NCI-H2227 (cell line): ENCODE results near the gene MSANTD7.
A peak's percentile ranks its signal among the peaks of the same experiment; 100 is the strongest.
"Not testable (repeated sequence)": the region's sequence is repeated elsewhere in the genome, so short reads cannot be mapped to it uniquely, and the experiment has no call there.

Experiments used
- DNase-seq: peaks from one replicate; lab custom pipeline; 2025; ENCODE audit not compliant: unreplicated experiment; lab: John Stamatoyannopoulos, UW

MSANTD7 gene

DNA sequence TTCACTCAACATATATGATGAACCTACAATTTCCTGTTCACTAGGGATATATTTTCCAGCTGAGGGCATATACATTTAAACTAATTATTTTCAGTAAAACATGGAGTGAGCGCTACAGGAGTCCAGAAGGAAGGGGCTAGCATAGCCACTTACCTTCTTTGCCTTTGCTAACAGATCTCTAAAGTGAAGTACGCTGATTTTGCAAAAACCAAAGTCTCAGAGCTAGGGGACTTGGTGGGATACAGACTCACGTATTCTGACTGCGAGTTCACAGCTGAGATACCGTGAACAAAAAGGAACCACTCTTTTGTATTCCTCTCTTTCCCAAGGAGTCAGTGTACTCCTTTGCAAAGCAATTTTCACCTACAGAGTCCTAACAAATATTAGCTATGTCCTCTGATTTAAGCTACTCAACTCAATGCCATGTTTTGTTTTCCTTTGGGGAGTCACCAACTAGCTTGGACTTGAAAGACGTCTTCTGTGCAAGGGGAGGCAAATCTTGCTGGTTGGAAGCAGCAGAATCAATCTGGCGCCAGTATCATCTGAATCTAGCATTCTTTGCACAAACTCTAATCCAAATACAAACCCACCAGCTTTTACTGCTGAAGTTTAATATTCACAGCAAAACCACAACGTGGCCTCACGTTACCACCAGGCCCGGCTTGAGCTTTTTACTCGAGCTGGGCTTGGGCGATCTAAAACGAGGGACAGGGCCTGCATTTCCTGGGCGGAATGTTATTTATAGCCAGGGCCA lies 926 bp upstream of the MSANTD7 start:
- peak; percentile 48 for DNase-seq

DNA sequence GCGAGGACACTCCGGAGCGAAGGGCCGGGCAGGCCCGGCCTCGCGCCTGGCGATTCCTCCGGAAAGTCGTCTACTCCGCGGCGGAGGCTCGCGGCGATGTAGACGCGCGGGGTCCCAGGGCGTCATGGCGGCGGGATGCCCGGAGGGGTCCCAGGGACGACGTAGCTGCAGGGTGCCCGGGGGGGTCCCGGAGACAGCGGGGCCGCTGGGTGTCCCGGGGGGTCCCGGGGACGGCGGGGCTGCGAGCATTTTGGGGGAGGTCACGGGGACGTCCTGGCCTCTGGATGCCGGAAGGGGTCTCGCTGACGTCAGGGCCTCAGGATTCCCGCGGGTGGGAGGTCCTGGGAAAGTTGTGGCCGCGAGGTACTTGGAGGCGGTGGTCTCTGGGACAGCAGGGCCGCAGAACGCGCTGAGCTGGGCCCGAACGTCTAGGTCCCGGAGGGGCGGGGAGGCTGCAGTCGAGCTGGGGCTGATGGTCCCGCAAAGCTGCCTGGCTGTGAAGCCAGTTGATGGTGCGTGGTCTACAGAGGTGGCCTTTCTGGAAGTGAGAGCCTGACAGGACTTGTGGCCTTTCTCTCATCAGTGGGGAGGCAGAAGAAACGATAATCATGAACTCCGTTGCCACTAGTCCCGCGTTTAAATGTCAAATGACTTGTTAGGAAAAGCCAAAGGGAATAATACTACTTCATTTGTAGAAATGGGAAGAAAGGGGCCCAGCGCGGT lies 637 bp downstream of the MSANTD7 start:
- DNase-seq: peak; percentile 28

DNA sequence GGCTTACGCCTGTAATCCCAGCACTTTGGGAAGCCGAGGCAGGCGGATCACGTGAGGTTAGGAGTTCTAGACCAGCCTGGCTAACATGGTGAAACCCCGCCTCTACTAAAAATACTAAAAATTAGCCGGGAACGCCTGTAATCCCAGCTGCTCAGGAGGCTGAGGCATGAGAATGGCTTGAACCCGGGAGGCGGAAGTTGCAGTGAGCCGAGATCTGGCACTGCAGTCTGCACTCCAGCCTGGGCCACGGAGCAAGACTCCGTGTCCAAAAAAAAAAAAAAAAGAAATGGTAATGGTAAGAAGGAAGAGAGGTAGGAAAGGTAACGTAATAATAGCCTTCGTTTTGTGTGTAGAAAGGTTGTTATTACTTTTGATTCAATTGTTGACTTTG lies 1.2 kb downstream of the MSANTD7 start:
- DNase-seq: no peak

DNA sequence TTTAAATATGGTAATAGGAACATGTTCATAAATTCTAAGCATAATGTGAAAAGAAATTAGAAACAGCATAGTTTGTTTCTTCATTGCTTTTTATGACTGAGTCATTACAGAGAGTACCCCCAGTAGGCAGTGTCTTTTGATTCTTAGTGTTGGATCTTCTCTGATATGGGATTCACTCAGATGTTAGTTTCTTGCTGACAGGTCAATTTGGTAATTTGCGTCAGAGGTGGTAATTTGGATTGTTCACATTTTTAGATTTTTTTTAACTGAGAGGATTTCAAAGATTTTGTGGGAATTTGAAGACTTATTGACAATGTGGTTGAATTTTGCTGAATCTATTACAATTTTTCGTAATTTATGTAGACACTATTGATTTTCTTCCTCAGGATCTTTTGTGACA lies 2.1 kb downstream of the MSANTD7 start:
- no peak for DNase-seq

DNA sequence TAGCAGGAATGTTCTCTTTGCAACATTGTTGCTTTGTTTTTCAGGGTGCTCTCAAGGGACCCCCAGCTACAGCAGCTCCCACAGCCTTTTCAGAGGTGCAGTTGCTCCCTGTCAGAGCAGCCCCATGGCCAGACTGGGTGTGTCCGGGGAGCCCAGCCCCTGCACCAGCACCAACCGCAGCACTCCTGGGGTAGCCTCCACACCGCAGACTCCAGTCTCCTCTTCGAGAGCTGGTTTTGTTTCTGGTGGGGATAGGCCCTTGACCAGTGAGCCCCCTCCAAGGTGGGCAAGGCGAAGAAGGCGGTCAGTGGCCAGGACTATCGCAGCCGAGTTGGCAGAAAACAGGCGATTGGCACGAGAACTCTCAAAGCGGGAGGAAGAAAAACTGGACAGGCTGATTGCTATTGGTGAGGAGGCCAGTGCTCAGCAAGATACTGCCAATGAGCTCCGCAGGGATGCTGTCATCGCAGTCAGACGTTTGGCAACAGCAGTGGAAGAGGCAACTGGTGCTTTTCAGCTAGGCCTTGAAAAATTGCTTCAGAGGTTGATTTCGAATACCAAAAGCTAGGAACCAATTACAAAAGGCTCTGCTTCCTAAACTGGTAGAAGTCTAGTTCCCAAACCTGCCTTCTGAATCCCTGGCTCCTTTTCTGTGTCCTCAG lies 5.4 kb downstream of the MSANTD7 start:
- no peak for DNase-seq

DNA sequence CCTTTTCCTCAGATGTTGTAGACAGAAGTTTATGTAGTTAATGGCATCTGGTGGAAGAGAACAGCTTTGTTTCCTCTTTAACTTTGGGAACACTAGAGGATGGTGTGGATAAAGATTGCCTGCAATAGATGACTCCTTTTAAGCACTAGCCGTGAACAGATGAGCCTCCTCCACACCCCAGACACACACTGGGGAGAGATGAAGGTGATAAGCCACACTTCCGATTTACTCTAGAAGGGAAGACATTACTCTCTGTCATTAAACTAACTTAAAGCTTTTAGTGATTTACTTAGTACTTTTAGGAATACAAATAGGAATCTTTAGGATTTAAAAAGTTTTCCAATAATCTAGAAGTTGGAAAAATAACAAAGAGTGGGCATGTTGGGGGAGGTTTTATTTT lies 6.8 kb downstream of the MSANTD7 start:
- no peak for DNase-seq

DNA sequence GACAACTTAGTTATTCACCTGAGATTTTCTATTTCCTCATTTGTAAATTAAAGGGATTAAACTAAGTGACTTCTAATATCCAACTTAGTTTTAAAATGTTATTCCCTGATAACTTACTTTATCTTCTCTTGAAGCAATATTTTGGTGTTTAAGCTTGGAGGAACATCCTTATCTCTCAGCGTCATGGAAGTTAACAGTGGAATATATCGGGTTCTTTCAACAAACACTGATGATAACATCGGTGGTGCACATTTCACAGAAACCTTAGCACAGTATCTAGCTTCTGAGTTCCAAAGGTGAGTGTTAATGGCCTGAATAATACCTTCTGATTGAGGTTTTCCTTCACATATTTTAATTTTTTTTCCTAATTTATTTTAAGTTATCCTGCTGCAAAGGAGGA lies 14.1 kb downstream of the MSANTD7 start:
- no peak for DNase-seq

DNA sequence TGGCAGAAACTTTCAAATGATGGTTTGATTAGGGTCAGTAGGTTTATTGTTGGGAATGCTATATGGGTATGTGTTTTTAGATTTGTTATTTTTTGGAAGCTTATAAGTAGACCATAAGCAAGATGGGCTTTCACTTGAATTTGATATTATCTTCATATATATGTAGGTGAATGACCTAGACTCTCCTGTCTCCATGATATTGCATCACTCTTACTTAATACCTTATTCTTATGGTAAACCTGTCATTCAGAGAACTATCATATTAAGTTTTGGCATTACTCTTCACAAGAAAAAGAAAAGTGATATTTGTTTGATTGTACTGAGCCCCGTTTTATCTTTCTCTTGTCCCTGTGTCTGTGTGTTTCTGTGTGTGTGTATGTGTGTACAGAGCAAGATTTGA lies 17.3 kb downstream of the MSANTD7 start:
- no peak for DNase-seq

DNA sequence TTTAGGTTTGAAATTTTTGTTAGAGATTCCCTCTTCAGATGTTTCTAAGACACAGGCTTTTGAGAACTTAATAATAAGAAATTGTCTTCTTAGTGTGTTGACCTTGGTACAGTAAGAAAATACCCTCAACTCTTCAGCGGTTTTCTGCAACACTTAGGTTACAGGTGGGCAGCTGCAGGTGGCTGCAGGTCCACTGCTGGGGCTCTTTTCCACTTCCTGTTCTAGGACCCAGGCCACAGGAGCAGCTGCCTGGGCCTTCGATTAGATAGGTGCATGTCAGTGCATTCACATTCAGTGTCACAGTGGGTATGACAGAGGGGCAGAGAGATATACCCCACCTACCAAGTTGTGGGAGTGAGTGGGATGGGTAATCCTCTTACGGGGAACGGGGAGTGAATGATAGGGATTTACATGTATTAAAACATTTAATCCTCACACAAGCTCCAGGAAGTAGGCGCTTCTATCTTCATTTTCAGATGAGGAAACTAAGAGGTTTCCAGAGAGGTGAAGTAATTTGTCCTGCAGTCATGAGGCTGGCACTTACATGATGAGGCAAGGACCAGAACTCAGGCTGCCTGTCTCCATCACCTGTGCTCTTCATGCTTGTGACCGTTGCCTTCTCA lies 20.3 kb downstream of the MSANTD7 start:
- no peak for DNase-seq

DNA sequence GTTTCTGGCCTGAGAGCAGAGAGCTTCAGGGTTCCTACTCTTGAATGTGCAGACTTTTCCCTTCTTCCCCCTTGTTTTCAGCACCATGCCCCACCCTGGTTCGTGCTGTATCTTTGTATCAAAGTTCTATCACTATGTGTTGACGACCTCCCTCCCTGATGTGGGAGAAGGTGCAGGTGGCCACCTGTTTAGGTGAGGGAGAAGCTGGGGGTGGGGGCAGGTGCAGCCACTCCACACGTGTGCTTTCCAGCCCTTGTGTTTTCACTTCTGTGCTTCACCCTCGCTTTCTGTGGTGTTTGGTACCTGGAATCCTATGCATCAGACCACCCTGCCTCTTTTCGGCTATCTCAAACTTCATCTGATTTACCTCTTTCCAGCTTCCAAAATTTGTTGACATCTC lies 20.9 kb downstream of the MSANTD7 start:
- DNase-seq: no peak

DNA sequence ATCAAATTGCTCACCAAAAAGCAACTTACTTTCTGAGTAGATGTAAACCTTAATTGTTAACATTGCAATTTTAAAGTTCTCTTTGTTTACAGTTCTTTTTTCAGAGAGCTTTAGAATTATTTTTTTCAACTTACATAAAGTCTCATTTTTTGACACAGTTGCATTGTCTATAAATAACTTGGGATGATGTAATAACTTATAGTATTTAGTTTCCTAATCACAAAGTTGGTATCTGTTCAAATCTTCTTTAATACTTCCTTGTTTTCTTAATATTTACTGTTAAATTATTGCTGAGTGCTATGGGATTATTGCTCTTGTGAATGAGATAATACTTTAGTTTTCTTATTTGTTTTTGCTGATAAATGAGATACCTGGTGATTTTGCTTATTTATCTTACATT lies 21.7 kb downstream of the MSANTD7 start:
- no peak for DNase-seq

DNA sequence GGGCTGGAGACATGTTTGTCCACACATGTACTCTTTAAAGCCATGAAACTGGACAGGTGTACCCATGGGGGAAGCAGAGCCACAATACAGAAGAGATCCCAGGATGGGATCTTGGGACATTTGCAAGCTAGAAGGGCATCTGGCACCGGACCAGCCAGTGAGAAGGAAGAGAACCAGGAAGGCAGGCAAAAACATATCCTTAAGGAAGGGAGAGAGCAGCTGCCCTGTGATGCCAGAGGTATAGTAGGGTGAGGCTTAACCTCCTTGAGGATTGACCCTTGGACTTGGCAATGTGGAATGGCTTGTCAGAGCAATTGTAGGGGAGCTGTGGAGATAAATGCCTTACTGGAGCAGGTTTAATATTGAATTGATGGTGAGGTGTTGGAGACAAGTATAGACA lies 22.7 kb downstream of the MSANTD7 start:
- DNase-seq: no peak

DNA sequence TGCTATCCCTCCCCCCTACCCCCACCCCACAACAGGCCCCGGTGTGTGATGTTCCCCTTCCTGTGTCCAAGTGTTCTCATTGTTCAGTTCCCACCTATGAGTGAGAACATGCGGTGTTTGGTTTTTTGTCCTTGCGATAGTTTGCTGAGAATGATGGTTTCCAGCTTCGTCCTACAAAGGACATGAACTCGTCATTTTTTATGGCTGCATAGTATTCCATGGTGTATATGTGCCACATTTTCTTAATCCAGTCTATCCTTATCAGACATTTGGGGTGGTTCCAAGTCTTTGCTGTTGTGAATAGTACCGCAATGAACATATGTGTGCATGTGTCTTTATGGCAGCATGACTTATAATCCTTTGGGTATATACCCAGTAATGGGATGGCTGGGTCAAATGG lies 26.4 kb downstream of the MSANTD7 start:
- DNase-seq: not testable (repeated sequence)

DNA sequence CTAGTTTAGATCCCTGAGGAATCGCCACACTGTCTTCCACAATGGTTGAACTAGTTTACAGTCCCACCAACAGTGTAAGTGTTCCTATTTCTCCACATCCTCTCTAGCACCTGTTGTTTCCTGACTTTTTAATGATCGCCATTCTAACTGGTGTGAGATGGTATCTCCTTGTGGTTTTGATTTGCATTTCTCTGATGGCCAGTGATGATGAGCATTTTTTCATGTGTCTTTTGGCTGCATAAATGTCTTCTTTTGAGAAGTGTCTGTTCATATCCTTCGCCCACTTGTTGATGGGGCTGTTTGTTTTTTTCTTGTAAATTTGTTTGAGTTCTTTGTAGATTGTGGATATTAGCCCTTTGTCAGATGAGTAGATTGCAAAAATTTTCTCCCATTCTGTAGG lies 26.8 kb downstream of the MSANTD7 start:
- not testable (repeated sequence) for DNase-seq

DNA sequence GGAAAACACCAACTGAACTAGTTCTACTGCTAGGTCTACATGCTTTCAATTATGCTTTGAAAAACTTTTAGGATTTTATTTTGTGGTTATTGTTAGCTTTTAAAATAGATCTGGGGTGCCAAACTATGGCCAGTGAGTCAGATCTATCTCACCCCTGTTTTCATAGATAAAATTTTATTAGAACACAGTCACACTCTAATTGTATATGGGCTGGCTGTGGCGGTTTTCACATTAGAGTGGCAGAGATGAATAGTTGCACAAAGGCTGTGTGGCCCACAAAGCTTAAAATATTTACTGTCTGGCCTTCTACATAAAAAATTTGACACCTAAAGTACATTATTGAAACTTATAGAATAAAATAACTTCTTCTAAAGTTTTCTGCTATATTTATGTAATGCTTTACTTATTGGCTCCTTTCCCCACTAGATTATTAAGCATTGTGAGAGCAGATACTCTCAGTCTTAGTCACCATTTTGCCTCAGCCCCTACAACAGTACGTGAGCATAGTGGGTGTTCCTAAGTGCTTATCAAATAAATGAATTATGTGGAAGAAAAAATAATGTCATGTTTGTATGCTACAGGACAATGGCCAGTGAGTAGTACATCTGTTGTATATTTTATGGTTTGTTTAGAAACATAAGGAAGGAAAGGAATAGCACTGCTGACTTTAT lies 35.1 kb downstream of the MSANTD7 start:
- DNase-seq: no peak

DNA sequence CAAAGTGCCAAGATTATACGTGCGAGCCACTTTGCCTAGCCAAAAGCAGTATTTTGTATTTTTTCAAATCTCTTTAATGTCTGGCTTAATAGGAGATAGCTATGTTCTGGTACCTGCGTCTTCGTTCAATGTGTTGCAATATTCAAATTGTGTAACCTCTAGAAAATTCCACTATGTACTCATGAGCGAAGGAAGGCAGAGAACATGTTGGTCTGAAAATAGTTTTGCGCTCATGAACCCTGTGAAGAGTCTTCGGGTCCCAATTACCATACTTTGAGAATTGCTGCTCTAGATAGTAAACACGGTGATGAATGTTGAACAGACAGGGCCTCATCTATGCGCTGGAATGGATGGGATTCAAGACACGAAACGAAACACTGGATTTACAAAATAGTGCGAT lies 37.8 kb downstream of the MSANTD7 start:
- no peak for DNase-seq

DNA sequence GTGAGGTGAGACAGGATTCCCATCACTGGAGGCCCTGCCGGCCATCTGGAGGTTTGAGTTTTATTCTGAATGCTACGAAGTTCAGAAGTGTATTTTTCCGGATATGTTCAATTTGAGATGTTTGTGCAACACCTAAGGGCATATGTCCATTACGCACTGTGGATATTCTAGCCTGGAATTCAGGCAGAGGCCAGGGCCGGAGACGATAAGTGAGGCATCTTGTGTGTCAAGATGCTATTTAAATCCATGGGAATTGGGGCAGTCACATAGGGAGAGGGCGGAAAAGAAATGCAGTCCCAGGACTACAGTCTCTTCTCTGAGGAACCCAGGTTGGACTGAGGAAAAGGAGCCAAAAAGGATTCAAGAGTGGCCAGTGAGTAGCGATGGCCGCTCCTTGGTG lies 38.7 kb downstream of the MSANTD7 start:
- DNase-seq: no peak

DNA sequence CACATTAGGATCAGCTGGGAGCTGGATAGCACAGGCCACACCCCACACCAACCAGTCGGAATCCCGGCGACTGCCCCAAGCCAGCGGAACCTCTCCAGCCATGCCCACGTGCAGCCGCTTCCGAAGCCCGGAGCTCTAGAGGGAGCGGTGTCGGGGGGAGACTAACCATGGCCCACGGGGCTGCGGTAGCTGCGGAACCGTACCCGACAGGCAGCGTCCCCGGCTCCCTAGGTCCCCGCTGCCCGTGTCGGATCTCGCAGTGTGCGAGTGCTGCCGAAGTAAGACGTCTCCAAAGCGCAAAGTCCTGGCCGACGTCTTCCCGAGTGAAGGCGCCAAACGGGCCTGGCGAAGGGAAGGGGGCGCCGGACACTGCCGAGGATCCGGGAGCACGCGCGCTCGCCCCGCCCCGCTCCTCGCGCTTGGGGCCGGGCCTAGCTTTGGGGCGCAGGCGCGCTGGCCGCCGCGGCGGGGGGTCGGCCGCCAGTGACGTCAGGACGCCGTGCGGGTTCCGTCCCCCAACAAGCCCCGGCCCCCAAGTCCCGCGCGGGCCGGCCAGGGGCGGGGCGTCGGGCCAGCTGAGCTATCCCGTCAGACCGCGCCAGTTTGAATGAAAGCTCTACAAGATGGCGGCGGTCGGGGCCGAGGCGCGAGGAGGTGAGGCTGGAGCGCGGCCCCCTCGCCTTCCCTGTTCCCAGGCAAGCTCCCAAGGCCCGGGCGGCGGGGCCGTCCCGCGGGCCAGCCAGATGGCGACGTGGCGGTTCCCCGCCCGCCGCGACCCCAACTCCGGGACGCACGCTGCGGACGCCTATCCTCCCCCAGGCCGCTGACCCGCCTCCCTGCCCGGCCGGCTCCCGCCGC lies 40.4 kb downstream of the MSANTD7 start, which contains the start of gene SUV39H2:
Gene SUV39H2, plus strand, starts transcription at position 601 of the 858 bp plus-strand sequence. Its CDS starts 23 bp downstream, at position 624.
- DNase-seq: peak; percentile 95

DNA sequence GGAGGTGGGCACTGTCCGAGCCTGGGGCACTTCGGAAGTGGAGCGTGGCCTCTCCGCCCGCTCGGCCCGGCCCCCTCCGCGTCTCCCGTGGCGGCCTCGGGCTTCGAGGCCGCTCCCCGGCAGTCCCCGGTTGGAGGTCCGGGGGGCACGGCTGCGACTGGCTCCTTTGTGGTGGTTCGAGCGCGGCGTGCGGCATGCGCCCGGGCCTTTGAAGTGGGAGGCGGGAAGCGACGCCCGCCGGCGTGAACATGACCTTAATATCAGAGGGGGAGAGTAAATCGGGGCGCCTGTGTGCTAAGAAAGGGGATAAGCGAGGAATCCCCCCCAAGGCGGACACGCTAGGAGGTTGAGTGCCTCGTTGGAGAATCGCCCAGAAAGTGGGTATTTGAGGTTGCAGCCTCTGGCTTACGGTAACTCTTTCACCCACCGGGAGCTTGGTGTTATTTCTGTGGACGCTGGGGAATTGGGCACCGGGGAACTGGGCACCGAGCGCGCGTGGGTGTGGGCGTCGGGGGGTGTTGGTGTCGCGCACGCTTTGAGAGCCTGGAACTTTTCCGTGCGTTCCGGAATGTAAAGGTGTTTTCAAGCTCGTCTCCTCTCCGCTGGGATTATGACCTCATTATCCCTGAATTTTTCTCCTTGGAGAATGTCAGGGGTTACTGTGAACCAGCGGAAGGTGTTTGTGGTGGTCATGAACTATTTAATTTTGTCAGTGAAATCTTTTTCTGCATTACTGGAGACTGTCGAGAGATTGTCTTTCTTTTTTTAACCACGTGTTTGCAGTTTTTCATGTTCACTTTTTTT lies 41.2 kb downstream of the MSANTD7 start:
- peak; percentile 45 for DNase-seq

DNA sequence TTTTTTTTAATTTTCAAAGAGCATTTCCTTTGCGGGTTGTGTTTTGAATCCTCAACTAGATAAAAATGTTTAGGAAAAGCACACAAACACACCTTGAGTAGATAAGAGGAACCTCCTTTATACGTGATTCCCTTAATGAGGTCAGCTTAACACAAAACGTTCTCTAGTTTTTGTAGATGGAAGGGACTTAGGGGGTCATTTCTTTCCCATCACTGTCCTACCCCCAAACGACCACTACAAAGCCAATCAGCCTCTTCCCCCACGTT lies 41.8 kb downstream of the MSANTD7 start:
- no peak for DNase-seq
